ENCODE measurements around the gene PHYH.

GRCh38 chr10:13328126-13328525, 28.3 kb upstream of the PHYH start:
- TF ChIP-seq GATA3 (IDR thresholded peaks at IDR 0.05; ENCODE audit: low read depth, low read length) (no peak), GATA2 (IDR thresholded peaks at IDR 0.05; ENCODE audit: low read depth, low read length) (no peak)
